Activated T-cell treated with anti-CD3 and anti-CD28 coated beads for 4 hours (primary cell): ENCODE measurements around the gene ANKRD50.

Experiments used
- DNase-seq: peaks from one replicate; pipeline ENCODE4 v3.0.0-alpha.2; 2020

Gene ANKRD50, protein sequence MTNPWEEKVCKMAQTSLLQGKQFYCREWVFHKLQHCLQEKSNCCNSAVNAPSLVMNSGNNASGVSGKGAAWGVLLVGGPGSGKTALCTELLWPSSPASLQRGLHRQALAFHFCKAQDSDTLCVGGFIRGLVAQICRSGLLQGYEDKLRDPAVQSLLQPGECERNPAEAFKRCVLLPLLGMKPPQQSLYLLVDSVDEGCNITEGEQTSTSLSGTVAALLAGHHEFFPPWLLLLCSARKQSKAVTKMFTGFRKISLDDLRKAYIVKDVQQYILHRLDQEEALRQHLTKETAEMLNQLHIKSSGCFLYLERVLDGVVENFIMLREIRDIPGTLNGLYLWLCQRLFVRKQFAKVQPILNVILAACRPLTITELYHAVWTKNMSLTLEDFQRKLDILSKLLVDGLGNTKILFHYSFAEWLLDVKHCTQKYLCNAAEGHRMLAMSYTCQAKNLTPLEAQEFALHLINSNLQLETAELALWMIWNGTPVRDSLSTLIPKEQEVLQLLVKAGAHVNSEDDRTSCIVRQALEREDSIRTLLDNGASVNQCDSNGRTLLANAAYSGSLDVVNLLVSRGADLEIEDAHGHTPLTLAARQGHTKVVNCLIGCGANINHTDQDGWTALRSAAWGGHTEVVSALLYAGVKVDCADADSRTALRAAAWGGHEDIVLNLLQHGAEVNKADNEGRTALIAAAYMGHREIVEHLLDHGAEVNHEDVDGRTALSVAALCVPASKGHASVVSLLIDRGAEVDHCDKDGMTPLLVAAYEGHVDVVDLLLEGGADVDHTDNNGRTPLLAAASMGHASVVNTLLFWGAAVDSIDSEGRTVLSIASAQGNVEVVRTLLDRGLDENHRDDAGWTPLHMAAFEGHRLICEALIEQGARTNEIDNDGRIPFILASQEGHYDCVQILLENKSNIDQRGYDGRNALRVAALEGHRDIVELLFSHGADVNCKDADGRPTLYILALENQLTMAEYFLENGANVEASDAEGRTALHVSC (N-terminal part only)

DNA sequence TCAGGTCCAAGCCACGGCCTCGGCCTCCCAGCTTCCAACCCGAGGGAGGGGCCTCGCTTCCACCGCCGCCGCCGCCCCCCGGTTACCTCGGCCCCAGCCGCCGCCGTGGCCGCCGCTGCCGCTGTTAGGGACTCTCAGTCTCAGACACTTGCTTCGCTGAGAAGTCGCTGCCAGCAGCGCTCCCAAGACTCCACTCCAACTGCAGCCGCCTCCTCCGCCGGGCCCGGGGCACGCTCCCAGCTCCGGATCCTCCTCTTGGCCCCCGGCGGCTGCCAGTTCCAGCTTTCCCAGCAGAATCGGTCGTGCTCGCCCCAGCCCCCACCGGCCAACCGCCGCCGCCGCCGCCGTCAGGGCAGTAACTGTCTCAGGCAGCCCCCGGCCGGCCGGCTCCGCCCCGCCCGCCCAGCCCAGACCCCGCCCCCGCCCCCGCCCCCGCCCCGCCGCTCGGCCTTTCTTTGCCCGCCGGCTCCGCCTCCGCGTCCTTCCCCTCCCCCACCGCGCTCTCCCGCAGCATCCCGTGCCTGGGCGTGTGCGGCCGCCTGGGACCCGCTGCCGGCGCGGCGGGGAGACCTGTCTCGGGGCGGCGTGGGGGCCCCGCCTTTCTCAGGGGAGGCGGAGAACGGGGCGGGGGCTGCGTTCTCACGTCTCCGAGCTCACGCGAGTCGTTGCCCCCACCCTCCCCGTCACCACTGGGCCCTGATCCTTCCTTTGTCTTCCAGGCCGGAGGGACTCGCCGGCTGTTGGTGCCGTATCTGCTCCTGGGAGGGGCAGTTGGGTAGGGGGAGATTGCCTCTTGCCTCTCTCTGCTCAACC is at the start of gene ANKRD50:
Gene ANKRD50 (minus strand): TSS at position 361 of the 813 bp plus-strand sequence. CDS start 2,221 bp downstream, outside the sequence.
- peak; percentile 34 for DNase-seq

DNA sequence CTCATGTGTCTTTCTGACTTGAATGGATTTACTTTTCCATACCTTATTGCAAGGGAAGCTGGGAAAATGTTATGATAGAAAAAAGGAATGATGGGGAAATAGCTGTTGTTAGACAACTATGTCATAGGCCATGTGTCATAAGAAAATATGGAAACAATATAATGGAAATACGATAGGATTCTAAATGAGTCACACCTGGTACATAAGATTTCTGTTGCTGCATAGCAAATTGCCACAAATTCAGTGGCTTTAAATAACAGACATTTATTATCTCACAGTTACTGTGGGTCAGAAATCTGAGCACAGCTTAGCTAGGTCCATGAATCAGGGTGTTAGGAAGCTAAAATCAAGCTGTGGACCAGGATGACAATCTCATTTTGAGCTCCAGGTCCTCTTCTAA is 44.6 kb upstream of the ANKRD50 start:
- no peak for DNase-seq

DNA sequence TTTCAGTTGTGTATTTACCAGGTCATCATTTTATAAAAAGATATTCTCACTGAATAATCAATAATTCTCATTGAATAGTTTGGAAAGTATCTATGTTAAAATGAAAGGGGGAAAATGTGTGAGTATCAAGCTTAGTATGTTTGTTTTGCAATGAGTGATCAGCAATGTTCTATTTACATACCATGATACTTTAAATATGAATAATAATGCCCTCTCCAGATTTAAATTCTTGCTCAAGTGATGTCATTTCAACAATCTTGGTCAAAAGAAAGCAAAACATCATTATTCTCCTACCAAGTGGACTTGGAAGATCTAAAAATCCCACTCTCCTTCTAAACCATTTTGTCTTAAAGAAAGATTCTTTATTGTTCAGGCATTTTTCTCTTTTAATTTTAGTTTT is 42.1 kb upstream of the ANKRD50 start:
- no peak for DNase-seq

DNA sequence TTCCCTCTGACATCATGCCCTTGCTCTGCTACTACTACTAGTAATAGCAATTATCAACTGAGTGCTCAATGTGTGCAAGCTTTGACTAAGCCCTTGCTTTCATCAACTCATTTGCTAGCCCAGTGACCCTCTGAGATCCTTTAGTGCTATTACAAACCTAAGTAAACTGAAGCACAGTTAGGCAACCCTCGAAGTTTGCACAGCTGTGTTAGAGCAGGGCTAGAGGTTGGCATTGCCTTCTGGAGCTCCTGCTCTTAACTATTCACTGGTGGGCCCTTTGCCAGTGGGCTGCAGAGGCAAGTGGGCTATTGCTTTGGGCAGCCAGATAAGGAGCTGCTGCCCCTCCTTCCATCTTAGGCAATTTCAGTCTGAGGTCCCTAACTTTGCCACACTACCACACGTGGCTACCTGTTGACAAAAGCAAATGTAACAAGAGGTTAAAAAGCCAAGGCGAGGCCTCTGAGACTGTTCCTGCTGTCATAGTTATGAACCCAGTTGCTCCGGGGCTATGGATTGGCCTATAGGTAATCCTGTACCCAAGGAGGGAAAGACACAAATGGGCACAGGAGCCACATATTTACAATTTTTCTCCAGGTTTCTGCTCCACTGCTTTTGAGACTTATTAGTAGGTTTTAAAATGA is 41.5 kb upstream of the ANKRD50 start:
- no peak for DNase-seq

DNA sequence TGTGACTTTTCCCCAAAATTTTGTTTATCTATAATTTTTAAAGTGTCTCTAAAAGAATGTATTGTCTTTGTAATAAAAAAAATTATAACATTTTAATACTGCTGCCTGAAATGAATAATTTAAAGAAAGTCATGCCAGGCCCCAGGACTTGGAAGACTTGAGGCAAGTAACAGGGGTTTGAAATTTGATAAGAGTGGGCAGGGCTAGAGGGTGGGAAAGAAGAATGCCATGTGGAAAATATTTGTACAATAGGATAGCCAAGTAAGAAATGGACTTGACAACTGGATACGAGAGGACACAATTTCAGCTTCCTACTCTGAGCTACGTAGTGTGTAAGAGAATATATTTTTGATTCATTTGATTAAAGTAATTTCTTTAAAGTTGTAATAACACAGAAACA is 36.9 kb upstream of the ANKRD50 start:
- DNase-seq = no peak

DNA sequence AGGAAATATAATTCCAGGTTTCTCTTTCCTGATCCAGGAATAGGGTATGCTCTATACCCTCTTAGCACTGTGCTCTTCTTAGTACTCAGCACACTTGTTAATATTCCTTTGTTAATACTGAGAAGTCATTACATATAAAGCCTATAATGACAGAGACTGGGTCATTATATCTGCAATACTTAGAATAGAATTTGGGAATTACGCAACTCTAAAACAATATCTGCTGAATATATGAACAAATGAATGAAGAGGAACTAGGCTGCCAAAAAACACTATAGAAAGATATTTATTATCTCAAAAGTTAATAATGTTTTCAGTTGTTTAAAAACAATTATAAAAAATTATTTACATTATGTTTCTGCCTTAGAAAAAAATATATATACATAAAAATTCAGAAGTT is 36.4 kb upstream of the ANKRD50 start:
- DNase-seq = no peak

DNA sequence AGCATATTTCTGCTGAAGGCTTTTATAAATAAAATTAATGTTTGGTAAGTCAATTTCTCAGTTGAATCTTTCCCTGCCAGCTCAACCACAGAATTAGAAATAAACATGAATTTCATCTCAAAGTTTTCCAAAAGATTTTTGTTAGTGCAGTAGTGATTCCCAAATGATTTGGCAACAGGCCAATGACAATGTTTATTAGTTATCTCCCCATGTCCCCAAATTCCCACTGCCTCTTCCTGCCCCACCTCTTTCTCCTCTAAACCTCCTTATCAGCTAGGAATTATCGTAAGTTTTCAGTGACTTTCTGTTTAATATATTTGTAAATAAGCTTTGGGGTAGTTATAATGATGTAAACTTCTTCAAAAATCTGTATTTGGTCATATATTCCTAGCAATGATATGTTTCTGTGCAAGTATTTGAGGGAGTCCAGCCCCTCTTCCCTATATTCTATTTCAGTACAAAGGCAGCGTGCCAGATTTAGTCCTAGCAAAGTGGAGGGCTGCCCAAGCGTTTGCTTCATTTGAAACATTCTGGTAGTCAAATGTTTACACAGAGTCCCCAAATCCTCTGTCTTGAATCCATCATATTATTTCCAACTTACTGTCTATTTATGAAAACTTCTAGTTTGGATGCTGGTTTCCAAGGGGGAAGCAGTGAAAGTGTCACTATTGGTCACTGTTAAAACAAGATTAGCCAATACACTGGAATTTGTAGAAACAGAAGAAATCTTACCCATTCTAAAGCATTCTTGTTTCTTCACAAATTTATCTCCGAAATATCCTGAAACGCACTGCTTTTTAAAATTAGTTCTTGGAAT is 33.7 kb upstream of the ANKRD50 start:
- DNase-seq = no peak

DNA sequence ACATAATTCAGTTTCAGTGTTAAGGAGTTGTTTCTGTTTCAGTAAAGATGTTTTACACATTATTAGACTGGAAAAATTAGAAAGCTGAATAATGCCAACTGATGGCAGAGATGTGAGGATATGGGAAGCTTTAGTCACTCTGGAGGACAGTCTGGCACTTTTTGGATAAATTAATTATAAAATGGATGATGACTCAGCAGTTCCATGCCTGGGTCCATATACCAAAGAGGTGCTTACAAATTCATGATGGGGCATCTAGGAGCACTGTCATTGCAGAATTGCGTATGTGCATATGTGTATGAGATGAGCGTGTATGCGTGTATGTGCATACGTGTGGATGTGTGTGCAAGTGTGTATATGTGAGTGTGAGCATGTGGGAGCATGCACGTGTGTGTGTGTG is 31.2 kb upstream of the ANKRD50 start:
- no peak for DNase-seq

DNA sequence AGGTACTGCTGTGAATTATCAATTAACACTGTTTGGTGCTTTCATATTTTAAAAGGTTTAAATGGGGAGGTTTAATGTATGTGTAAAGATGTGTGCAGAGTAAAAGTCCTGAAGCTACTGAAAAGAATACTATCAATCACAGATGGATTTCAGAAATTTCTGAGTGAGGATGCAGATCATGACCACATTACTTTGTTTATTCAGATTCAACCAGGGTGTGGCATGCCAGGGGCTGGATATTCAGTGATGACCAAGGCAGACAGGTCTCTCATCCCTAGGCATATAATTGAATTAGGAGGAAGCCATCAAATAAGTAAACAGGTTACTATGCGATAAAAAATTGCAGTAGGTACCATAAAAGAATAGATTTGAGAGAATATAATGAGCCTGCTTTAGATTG is 28.0 kb upstream of the ANKRD50 start:
- DNase-seq = no peak

DNA sequence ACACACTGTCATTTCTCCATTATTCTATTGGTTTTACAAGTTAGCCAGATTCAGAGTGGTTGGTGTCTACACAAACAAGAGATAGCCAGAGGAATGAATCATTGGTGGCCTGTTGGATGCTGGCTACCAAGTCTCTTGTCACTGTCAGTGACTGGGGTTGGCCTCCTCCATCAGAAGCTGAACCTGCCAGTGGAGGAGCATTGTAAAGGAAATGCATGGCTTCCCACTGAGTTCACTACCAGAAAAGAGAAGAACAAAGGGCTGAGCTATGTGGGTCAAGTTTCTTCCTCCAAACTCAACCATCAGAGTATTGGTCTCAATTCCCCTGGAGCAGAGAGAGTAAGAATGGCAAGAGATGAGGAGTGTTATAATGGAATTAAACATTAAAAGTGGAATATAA is 26.5 kb upstream of the ANKRD50 start:
- DNase-seq = no peak

DNA sequence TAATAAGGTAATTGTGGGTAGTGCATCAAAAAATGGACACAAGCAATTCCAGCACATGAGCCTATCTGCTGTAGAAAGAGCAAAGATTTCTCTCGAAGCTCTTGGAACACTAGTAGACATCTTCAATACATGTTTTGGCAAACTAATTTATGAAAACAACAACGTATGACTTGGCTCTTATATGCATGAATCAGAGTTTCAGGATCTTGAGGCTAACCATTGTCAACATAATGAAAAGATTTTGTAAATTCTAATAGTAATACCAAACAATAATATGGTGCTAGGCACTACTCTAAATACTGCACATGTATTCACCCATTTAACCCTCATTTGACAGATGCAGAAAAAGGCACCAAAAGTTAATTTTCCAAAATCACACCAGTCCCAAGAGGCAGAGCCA is 25.1 kb upstream of the ANKRD50 start:
- no peak for DNase-seq

DNA sequence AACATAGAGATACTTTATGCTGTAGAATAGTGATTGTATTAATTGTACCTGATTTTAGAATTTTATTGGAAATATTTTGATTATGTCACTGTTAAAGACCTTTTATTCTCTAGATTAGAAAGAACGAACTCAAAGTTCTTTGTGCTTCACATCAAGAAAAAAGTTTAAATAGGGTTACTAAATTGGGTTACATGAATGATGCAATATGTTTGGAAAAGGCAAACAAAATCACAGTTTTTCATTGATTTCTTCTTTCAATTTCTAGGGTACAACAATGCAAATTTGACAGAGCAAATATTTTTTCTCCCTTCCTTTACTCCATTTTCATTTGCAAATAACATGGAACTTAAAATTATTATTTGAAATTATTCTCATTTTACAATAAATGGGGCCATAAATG is 24.0 kb upstream of the ANKRD50 start:
- no peak for DNase-seq

DNA sequence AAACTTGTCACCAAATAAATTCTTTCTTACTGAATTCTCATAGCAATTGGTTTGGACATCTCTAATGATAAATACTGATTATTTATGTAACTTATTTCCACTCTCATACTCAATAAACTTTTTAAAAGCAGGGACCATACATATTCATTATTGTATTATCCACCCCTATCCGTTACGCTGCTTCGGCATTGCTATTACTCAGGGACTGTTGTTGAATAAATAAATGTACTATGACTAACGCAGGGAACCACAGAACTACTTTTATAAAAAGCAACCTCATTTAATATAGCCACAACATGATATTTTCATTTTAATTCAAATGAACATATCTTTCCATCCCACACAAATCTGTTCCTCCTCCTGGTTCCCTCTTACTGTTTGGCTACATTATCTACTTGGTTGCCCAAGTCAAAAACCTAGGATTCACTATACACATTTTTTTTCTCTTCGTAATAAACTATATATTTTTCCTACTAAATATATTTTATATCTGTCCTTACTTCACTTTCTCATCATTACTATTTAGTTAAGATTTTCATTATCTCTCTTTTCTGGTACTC is 14.9 kb upstream of the ANKRD50 start:
- DNase-seq = no peak

DNA sequence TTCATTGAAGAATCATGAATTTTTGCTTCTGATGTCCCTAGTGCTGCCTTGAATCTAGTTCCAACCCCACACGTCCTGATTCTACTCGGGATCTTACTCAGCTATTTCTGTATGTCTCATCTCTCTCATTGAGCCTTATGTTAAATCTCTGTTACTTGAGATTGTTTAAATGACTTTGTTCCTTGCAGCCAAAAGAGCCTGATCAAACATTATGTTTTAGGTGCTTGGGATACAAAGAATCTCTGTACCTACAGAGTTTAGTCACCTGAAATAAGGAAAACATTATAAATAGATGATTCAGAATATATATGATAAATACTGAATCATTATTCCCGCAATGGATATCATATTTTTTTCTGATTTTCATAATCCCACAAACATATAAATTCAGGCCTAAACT is 13.7 kb upstream of the ANKRD50 start:
- DNase-seq = no peak

DNA sequence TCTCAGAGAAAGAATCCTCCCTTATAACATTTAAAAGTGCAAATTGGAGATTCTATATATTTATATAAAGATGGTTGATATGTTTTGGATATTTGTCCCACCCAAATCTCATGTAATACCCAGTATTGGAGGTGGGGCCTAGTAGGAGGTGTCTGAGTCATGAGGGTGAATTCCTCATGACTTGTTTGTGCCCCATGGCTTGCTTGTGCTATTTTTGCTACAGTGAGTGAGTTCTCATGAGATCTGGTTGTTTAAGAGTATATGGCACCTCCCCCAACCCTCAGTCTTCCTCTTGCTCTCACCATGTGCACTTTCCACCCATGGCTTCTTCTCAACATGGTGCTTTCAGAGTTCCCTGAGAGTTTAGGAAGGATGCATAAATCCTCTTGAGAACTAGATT is 9.5 kb upstream of the ANKRD50 start:
- no peak for DNase-seq

DNA sequence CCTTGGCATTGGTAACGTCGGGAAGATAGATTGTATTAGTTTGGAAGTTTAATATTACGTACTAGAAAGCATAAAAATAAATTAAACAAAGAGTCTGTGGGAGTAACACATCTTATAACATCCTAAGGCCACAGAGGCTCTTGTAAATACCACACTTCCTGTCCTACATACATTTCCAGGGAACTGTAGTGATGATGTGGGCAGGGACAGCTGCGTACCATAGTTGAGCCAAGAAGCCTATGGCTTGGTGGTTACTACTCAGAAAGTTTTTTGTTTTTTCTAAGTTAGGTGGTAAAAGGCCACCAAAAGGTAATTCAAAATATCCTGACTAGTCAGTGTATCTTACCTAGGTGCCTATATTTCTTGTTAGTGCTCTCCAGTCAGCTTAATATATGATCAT is 4.6 kb upstream of the ANKRD50 start:
- DNase-seq = no peak

DNA sequence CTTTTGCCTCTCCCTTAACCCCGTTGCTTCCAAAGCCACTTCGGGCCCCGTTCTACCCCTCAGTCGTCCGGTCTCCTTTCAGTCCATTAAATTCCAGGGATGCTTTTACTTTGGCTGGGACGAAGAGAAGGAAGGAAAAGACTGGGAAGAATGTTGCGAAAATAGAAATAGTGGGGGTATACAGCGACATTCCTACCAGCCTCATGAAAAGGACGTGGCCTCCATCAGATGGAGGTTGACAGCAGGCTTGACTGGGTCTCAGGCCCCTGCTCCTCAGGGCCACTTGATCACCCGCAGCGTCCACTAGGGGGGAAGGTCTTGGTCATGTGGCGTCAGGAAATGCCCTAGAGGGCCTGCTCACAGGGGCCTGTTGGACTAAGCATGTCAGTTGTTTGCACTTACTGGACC is 657 bp upstream of the ANKRD50 start:
- no peak for DNase-seq

DNA sequence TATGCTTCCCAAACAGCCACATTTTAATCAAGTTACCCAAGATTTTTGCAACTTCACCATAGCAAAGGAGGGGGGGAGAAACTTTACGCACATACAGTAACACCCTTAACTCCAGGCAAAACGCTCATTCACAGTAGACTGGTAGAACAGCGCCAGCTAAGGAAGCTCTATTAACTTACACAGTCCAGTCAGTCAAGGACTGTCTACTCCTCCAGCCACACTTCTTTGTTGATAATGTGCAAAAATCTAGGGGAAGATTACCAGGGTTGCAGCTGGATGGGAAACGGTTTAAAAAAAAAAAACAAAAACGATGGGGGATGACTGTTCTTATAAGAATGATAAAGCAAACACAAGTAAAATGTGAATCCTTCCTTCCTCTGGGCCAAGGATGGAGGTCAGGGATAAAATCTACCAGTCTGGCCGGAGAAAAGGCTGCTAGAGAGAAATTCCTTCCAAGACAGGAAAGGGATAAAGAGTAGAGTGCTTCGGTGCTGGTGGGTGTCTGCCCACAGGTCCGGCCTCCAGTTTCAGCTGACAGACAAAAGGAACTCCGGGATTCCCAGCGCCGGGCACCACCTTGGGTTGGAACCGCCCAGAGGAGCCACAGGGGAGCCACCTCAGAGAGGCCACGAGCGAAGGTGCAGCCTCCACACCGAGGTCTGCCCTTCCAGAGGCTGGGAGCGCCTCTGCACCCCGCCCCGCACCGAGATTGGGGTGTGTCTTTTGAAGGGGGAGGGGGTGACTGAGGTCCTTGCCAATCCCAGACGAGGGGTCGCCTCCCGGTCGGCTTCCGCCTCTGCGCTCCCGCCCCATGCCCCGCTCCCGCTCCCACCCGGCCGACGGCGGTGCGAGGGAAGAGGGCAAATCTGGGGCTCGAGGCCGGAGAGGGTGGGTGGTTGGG is 811 bp downstream of the ANKRD50 start:
- no peak for DNase-seq

DNA sequence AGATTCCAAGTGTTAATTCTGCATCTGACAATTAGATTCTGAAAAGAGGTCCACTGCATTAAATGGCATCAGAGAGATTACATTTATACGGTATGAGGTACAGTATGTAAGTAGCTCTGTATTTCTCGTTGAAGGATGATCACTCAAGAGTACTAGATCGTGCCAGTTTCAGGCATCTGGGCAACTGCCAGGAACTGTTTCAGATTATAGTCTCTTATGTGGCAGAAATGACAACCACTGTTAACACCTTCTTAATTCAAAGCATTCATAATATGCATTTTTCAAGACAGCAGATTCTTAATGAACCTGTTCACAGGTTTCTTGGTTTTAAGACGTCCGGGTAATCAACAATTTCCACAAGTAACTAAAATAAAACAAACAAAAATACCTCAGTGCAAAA is 1.6 kb downstream of the ANKRD50 start:
- no peak for DNase-seq
